ENCODE measurements around the gene SYCE3.

- TF ChIP-seq CTCF (conservative IDR thresholded peaks at IDR 0.05; ENCODE audit: low read length) (no peak), EZH2phosphoT487 (IDR thresholded peaks at IDR 0.05; ENCODE audit: borderline replicate concordance) (no peak)
Measured at GRCh38 chr22:50531962-50532674, 30.6 kb downstream of the SYCE3 start.

All from Loucy (cell line).